ENCODE measurements around the gene GXYLT2.

Gene GXYLT2

DNA sequence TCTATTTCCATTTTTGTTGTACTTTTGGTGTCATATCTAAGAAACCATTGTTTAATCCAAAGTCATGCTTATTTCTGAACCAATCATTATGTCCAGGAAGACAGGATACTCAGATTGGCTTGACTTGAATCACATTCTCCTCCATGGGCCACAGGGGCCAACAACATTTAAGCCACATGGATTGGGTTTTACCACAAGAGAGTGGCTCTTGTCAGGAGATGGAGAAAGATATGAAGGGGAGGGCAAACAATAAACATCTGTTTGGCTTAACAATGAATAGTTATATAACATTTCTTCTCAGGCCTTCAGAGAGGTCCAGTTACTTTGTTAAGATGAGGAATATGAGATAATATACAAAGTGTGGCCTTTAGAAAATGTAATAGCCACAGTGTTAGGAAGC lies 44.6 kb downstream of the GXYLT2 start:
- no peak for DNase-seq (ENCODE audit: low read depth in 3 of 3)

GRCh38 chr3:72938471-72939265 lies 50.8 kb downstream of the GXYLT2 start:
- no peak for DNase-seq (ENCODE audit: low read depth in 3 of 3)

- no peak for DNase-seq (ENCODE audit: low read depth in 3 of 3)
These were observed 53.4 kb downstream of the GXYLT2 start for GRCh38 chr3:72941245-72941644.

DNA sequence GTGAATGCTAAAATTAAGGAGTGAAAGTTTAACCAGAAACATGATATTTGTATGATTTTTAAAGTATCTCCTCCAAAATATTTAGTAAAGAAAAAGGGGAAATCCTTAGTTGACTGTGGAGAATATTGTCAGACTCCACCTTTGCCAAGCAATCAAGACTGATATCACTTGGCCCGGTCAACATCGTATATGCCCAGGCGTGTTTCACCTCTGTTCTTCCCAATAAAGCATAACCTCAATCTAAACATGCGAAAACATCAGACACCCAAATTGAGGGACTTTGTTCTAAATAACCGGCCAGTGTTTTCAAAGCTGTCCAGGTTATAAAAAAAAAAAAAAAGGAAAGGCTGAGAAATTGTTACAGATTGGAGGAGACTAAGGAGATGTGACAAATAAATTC lies 54.6 kb downstream of the GXYLT2 start:
- no peak for DNase-seq (ENCODE audit: low read depth in 3 of 3)

DNA sequence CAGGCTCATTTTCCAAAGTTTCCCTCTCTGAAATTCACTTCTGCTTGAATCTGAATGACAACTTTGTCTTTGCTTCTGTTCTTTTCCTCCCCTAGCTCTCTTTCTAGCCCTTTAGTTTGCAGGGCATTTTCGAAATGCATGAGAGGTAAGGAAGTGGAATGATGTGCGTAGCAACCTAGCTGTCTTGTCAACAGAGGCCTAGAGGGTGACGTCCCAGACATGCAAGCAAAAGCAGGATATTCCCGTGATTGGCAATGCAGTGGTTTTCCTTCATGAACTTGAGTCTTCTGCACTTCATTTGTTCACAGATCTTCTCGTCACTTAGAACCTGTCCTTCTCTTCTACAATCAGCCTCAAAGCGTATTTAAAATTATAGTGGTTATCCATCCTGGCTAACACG lies 56.9 kb downstream of the GXYLT2 start:
- DNase-seq (ENCODE audit: low read depth in 3 of 3) = no peak

GRCh38 chr3:72947715-72948490 lies 60.1 kb downstream of the GXYLT2 start:
- no peak for DNase-seq (ENCODE audit: low read depth in 3 of 3)

DNA sequence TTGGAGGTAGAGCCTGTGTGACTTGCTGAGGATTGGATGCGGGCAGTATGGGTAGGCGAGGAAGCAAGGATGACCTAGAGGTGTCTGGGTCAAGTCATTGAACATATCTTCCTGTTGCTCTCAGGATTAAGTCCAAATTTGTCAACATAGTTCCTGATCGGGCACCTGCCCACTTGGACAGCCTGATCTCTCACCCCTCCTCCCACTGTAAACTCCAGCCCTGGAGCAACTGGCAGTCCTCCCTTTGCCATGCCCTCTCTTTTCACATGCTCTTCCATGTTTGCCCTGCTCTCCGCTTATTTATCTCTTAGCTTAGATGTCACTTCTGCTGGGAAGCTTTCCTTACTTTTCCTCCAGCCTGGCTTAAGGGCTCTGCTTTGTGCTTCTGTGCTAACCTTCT lies 61.2 kb downstream of the GXYLT2 start:
- DNase-seq (ENCODE audit: low read depth in 3 of 3) = no peak

GRCh38 chr3:72950372-72950771 lies 62.5 kb downstream of the GXYLT2 start:
- DNase-seq (ENCODE audit: low read depth in 3 of 3) = no peak

DNA sequence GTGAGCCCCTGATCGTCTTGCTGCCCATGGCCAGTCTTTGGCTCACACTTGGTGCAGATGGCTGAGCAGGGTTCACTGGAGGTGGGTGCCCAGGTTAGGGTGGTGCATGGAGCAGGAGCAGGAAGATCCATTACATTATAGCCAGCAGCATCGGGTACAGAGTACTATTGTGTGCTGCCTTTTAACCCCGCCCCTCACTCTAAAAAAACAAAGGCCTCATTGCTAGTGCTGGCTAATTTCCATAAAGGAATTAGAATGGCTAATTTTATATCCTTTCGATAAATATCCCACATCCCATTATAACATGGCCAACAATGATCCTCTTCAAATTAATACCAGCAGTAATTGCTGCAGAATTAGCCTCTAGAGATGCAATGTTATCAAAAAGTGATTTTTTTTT lies 63.0 kb downstream of the GXYLT2 start:
- DNase-seq (ENCODE audit: low read depth in 3 of 3) = no peak

- no peak for DNase-seq (ENCODE audit: low read depth in 3 of 3)
These were observed 63.4 kb downstream of the GXYLT2 start for GRCh38 chr3:72951259-72951722.

DNA sequence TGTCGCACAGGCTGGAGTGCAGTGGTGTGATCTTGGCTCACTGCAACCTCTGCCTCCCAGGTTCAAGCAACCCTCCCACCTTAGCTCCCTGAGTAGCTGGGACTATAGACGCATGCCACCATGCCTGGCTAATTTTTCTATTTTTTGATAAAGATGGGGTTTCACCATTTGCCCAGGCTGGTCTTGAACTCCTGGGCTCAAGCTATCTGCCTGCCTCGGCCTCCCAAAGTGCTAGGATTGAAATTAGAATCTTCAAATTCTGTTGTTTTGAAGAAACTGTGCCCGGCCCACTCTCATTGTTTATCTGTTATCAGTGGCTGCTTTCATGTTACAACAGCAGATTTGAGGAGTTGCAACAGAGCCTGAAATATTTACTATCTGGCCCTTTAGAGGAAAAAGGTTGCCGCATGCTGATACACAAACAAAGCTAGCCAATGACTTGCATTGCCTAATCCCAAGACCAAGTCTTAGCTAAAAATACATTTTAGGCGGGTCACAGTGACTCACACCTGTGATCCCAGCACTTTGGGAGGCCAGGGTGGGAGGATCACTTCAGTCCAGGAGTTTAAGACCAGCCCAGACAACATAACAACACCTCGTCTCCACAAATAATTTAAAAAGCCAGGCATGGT lies 65.6 kb downstream of the GXYLT2 start:
- DNase-seq (ENCODE audit: low read depth in 3 of 3) = no peak

DNA sequence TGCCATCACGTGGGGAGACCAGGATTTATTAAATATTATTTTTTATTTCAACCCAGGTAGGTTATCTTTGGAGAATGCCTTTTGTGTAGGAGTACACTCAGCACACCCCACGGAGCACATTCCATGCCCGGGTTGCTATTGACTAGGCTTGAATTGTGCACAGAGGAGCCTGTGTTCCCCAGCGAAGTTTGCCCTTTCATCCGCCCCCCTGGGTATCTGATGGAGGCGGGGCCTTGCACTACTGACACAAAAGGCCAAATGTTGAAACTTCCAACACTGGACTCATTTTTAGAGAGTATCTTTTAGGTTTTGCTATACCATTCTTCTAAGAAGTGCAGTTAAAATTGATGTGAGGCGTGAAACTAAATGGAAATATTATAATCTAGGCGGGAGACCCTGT lies 69.5 kb downstream of the GXYLT2 start:
- no peak for DNase-seq (ENCODE audit: low read depth in 3 of 3)

GRCh38 chr3:72959336-72959735 lies 71.5 kb downstream of the GXYLT2 start:
- no peak for DNase-seq (ENCODE audit: low read depth in 3 of 3)

GRCh38 chr3:72960812-72961518 lies 73.1 kb downstream of the GXYLT2 start:
- DNase-seq (ENCODE audit: low read depth in 3 of 3) = no peak

- DNase-seq (ENCODE audit: low read depth in 3 of 3) = no peak
These were observed 73.9 kb downstream of the GXYLT2 start for GRCh38 chr3:72961752-72962151.

DNA sequence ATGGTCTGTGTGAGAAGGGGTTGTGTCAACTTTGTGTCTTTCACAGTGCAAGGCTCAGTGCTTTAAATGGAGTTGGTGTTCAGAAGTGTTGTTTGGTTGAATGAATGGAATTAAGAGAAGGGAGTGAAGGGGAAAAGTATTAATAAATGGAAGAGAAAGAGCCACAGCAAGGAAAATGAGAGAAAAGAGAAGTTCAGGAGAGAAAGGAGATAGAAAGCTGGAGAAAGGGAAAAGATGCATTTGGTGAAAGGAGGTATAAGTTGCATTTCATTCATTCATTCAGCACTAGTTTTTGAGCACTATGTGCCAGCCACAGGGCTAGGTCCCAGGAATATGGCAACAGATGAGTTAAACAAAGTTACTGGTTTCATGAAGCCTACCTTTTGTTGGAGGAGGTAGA lies 74.5 kb downstream of the GXYLT2 start:
- DNase-seq (ENCODE audit: low read depth in 3 of 3) = no peak

GRCh38 chr3:72964633-72965032 lies 76.8 kb downstream of the GXYLT2 start:
- DNase-seq (ENCODE audit: low read depth in 3 of 3) = no peak

- DNase-seq (ENCODE audit: low read depth in 3 of 3) = no peak
These were observed 80.4 kb downstream of the GXYLT2 start for GRCh38 chr3:72968266-72968664.

DNA sequence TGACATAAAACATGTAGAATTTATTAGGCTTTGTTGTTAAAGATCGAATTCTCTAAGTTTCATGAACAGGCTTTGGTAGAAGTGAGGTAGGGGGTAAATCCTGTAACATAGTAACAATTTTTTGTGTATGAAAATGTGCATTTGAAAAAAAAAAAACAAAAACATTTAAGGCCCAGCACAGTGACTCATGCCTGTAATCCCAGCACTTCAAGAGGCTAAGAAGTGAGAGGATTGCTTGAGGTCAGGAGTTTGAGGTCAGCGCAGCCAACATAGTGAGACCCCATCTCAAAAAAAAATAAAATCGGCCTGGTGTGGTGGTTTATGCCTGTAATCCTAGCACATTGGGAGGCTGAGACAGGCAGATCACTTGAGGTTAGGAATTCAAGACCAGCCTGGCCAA lies 81.9 kb downstream of the GXYLT2 start:
- no peak for DNase-seq (ENCODE audit: low read depth in 3 of 3)

- DNase-seq (ENCODE audit: low read depth in 3 of 3) = no peak
These were observed 83.1 kb downstream of the GXYLT2 start for GRCh38 chr3:72970942-72971341.

- DNase-seq (ENCODE audit: low read depth in 3 of 3) = no peak
These were observed 84.8 kb downstream of the GXYLT2 start for GRCh38 chr3:72972706-72973030.

- no peak for DNase-seq (ENCODE audit: low read depth in 3 of 3)
These were observed 85.3 kb downstream of the GXYLT2 start for GRCh38 chr3:72973031-72973723.
